ENCODE measurements around the gene NR2F1-AS1.

Gene NR2F1-AS1

DNA sequence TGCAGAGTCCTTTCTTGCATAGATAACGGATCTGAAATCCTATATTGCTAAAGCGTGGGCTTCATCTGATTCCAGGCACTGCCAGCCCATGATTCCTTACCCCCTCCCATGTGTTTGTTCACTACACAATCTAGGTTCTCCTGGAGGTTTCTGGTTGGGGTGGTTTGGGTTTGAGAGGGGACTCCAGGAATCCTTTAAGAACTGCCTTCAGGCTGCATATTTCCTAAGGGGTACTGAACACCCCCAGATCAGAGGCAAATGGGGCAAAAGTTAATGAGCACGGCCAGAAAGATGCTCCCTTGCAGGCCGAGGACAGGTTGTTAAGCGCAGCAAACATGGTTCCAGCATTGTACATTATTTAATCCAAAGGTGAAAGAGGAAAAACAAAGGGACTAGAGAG, 11.9 kb upstream of the NR2F1-AS1 start:
- no peak for DNase-seq (ENCODE audit: extremely low read depth, low read depth)
- TF ChIP-seq, protein P1, sequence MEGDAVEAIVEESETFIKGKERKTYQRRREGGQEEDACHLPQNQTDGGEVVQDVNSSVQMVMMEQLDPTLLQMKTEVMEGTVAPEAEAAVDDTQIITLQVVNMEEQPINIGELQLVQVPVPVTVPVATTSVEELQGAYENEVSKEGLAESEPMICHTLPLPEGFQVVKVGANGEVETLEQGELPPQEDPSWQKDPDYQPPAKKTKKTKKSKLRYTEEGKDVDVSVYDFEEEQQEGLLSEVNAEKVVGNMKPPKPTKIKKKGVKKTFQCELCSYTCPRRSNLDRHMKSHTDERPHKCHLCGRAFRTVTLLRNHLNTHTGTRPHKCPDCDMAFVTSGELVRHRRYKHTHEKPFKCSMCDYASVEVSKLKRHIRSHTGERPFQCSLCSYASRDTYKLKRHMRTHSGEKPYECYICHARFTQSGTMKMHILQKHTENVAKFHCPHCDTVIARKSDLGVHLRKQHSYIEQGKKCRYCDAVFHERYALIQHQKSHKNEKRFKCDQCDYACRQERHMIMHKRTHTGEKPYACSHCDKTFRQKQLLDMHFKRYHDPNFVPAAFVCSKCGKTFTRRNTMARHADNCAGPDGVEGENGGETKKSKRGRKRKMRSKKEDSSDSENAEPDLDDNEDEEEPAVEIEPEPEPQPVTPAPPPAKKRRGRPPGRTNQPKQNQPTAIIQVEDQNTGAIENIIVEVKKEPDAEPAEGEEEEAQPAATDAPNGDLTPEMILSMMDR (IDR thresholded peaks at IDR 0.05; ENCODE audit: low read depth, low read length), result no peak

DNA sequence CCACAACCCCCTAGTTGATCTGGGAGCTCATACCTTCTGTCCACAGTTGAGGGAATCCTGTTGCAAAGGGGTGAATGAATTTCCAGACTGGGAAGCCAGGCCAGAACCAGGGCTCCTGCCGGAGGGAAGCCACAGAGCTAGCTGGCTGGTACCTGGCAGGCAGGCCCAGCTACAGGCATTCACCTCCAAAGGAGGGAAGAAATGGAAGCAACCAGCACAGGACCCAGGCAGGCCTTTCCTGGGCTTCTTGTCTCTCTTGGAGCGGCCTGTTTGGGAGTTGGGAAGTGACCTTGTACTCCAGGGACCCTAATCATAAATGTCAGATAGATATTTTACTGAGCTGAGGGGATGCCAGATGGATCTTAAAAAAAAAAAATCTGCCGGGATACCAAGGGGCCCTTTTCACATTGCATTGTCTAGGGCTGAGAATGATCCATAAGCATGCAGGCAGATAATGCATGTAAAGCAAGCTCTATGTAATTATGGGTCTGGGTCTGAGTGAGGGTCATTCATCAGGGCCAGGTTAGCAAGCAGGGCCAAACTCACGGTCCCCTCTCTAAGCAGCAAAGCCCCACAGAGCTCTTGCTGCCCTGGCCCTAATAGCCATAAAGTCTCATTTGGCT, 10.4 kb upstream of the NR2F1-AS1 start:
- TF ChIP-seq, protein P1 (IDR thresholded peaks at IDR 0.05; ENCODE audit: low read depth, low read length), result no peak
- DNase-seq (ENCODE audit: extremely low read depth, low read depth), result no peak

- DNase-seq (ENCODE audit: extremely low read depth, low read depth), result no peak
- TF ChIP-seq, protein P1 (IDR thresholded peaks at IDR 0.05; ENCODE audit: low read depth, low read length), result no peak
Measured at GRCh38 chr5:93590493-93590892, 9.5 kb upstream of the NR2F1-AS1 start.

GRCh38 chr5:93589829-93590215, 8.8 kb upstream of the NR2F1-AS1 start:
- TF ChIP-seq, protein P1 (IDR thresholded peaks at IDR 0.05; ENCODE audit: low read depth, low read length), result no peak; the same call in 1 of the 2 replicates
- no peak for DNase-seq (ENCODE audit: extremely low read depth, low read depth)

DNA sequence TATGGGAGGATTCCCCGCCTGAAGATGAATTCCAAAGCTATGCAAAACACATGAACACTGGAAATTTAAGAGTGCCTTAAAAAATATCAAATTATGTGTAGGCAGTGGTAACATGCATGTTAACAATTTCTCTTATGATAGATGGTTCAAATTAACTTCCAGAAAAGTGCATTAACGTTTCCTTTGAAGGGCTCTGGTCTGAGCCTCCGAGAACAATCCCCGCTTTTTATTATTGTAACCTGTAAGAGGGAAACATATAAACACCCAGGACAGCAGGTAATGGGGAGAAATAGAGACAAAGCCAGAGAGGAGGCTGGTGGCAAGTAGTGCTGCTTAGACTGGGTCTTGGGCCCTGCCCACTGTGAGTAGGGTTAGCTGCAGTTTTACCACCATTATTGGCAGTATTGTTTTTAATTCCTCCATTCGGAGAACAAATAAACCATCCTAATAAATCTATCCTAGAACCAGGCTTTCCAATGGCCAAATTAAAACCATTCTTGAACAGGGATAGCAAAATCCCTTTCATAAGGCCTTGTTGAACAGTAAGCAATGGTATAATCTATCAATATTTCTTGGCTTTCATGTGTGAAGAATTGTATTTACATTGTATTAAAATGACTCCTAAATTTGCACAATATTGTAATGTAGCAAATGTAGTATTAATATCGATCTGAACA, 8.3 kb upstream of the NR2F1-AS1 start:
- DNase-seq (ENCODE audit: extremely low read depth, low read depth), result no peak
- TF ChIP-seq, protein P1 (IDR thresholded peaks at IDR 0.05; ENCODE audit: low read depth, low read length), result no peak

DNA sequence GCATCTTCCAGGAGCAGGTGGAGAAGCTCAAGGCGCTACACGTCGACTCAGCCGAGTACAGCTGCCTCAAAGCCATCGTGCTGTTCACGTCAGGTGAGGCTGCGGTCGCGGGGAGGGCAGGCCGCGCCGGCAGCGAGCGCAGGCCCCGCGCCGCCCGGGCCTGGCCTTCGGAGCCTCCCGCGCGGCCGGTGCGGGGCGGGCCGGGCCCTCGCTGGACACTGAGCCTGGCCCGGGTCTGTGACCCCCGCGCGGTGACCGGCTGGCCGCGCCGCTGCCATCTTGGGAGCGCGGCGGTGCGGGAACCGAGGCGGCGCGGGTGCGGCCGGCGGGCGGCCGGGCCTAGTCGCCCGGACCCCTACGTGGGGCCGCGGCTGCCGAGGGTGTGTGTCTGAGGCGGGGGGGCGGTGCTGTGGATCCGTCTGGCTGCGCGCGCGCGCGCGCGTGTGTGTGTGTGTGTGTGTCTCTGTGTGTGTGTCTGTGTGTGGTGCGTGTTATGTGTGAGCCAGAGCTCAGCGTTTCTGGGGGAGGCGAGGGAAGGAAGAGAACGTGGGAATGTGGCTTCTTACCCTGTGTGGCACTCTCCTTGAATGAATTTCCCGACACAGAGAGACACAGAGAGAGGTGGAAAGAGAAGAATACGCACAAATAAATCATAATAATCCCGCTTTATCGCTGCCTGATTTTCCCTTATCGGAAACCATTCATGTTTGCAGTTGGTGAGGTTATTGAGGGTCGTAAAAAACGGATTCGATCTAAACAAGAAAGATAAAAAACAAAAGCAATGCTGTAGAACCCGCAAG, 7.5 kb upstream of the NR2F1-AS1 start:
- TF ChIP-seq, protein P1 (IDR thresholded peaks at IDR 0.05; ENCODE audit: low read depth, low read length), result no peak

More for the DNA sequence above, 7.5 kb upstream of the NR2F1-AS1 start:
- no peak for DNase-seq (ENCODE audit: extremely low read depth, low read depth)

Measured in AG09319 (cell line).